ENCODE measurements around the gene CFAP20.

The CFAP20 gene

GRCh38 chr16:58123896-58124600 is 5.1 kb downstream of the CFAP20 start:
- DNase-seq = no peak

- DNase-seq = no peak
These were observed 8.0 kb downstream of the CFAP20 start for GRCh38 chr16:58121132-58121531.

GRCh38 chr16:58120234-58120633 is 8.9 kb downstream of the CFAP20 start:
- DNase-seq = no peak

DNA sequence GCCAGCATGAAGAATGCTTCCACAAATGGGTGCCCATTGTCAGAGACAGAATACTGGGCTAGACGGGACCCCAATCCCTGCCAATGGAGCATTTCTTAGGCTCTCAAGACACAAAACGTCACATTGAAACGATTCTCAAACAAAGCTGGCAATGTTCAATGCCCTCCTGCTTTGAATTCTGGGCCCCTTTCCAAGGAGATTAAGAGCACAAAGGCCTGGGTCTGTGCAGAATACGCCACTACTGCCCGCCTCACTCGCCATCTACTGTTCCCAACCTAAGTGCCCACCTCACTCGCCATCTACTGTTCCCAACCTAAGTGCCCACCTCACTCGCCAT is 9.7 kb downstream of the CFAP20 start:
- DNase-seq = no peak

DNA sequence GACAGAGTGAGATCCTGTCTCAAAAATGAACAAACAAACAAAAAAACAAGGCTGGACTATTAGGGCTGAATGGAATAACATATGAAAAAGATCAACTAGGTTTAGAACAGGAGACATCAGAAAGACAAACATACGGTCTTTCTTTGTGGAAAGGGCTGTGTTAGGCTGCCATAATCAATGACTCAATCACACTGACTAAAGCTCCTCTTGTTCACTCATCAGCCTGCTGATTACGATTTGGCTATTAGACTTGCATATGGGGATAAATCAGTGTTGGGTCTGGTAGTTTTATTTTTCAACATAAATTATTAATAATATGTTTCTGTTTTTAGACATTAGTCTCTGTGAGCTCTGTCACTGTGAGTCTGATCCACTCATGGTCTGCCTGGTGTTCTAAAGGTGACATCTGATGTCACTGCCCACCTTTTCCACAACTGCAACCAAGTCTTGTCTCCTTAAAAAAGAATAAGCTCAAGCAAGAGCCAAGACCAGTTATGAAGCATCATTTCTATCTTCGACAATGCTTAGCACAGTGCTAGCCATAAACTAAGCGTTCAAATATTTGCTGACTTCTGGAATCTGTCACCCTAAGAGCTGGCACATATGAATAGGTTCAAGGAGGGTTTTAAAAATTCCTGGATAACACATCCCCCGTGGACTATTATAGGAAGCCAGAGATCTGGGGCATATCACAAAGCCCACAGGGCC is 10.2 kb downstream of the CFAP20 start:
- DNase-seq = no peak

- no peak for DNase-seq
These were observed 12.7 kb downstream of the CFAP20 start for GRCh38 chr16:58116529-58116928.

DNA sequence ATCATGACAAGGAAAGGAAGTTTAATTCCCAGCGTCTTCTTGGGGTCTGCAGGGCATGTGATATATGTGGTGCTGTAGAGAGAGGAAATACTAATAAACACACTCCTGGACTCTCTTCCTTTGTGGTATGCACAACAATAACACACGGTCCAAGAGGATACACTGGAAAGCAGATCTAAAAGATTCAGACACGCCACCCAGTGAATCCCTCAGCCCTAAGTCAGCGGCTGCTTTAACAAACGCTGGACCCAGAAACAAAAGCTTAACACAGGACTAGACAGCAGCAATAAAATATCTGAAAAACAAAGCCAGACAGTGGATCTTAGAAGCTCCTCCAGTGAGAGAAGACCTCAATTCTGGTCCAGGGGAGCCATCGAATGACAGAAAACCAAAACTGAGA is 13.1 kb downstream of the CFAP20 start:
- no peak for DNase-seq

DNA sequence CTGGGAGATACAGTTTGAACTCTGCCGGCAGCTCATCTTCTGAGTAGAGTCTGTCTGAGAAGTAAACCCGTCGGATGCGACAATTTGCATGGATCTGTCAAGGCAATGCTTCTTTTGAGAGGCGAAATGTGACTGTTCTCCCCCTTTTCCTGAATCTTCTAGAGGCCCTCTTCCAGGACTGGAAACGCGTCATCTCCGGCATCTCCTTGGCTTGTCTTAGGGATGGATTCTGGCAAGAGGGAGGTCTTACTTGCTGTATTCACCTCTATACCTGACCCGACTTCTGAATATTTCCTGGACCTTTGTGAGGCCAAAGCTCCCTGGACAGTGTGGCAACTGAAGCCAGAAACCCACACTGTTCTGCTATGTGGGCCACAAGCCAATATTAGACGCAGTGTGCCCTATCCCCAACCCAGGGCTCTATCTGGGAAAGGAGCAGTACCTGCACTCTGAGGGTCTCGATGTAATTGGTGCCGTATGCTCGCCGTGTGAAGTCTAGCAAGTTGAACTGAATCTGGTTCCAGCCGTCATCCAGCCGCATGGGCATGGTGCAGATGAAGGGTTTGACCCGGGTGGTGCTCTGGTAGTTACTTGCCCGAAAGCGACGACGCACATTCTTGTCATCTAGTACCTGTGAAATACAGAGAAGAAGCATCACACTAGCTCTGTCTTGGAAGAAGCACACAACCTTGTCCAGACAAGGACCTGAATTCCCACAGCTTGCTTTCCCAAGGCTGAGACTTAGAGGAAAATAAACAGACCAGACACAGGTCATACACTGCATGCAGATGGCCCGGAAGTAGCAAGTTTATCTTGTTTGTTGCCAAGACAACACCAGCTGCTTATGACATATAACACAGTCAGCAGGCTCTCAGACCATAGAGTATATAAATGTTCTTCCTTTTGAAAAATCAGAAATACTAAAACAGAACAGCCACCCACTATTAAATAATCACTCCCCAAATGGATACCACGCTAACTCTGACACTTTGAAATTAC is 14.1 kb downstream of the CFAP20 start:
- no peak for DNase-seq

- no peak for DNase-seq
These were observed 17.9 kb downstream of the CFAP20 start for GRCh38 chr16:58111302-58111627.

DNA sequence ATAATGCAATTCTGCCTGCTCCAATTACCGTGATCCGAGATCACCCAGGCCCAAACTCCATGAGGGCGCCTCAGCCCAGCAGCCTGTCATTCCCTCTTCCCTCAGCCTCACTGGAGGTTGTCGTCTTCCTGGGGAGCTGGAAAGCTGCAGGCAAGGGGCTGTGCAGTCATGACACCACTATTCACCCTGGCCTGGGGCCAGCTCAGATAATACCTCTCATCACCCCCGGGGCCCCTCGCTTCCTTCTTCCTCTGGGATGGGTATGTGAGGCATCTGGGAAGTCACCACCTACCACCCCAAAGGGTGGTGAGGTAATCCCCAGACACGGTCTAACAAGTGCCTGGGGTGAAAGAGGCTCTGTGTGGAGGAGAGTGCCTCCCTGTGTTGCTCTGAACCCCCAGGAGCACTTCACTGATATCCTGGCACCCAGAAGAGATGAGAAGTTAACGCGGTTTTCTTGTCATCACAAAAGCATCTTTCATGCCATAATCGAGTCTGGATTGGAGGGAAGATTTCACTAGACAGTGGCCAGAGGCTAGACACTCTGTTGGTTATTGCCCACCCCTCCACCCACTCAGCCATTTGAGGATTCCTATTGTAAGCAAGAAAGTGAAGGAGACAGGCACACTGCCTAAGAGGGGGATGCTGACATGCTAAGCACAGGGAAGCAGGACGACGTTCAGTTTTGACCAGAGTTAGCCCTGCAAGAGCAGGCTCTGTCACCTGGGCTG is 18.4 kb downstream of the CFAP20 start:
- no peak for DNase-seq

DNA sequence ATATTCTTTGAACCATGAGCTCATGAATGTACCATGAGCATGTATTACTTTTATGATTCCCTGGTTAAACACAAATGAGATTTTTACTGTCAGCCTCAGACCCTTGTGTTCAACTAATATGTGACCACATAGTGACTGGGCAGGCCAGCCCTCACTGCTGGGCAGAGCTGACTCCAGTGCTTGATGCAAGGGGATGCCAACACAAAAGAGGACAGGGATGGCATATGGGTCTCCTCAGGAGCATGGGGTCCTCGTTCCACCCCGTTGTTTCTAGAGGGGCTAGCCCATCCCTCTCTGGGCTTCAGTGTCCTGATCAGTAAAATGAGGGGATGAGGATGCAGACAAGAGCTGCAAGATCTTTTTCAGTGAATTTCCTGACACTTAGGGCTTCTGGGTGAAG is 19.3 kb downstream of the CFAP20 start:
- no peak for DNase-seq

DNA sequence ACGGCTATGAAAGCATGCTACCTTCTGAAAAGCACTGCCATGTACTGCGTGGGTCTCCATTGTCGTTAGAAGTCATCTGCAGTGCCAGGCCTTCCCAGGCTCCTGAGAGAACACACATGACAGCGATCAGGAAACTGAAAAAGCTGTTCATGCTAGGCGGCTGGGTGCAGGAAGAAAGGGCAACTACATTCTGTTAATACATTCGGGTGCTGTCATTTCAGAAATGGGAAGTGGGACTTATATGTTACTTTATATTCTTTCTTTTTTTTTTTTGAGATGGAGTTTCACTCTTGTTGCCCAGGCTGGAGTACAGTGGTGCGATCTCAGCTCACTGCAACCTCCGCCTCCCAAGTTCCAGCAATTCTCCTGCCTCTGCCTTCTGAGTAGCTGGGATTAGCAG is 19.9 kb downstream of the CFAP20 start:
- DNase-seq = no peak

GRCh38 chr16:58107709-58108108 is 21.5 kb downstream of the CFAP20 start:
- no peak for DNase-seq

DNA sequence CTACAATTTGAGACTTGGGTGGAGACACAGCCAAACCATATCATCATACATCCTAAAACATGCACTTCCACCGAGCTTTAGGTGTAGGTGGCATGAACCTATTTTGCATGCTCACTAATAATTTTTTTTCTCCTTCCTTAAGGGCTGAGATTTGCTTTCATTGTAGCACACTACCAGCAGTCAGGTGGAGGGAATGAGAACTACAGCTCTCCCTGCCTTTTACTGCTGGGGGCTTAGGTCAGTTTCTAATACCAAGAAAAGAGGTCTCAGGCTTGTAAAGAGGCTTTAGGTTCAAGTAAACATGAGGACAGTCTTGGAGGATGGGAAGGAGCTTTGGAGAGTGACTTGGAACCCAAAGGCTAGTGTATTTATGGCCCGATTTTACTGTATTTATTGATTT is 22.0 kb downstream of the CFAP20 start:
- DNase-seq = no peak

- DNase-seq = no peak
These were observed 23.6 kb downstream of the CFAP20 start for GRCh38 chr16:58105631-58106030.

- no peak for DNase-seq
These were observed 26.4 kb downstream of the CFAP20 start for GRCh38 chr16:58102665-58103392.

- DNase-seq = no peak
These were observed 29.3 kb downstream of the CFAP20 start for GRCh38 chr16:58099956-58100300.

GRCh38 chr16:58099097-58099955 is 29.9 kb downstream of the CFAP20 start:
- no peak for DNase-seq

GRCh38 chr16:58098207-58099096 is 30.7 kb downstream of the CFAP20 start:
- DNase-seq = no peak

GRCh38 chr16:58096249-58096648 is 32.9 kb downstream of the CFAP20 start:
- no peak for DNase-seq

All from NK-92 treated with Interleukin-12 subunit alpha and Interleukin-12 subunit beta, amount 100 ng/mL, for 24 hours (cell line).